ENCODE measurements around the gene CIB1. TPM values are rescaled to one million over a fixed set of nuclear protein-coding genes. Genes with fewer than 3 reads are reported as not detected.
A peak's percentile ranks its signal among the peaks of the same experiment; 100 is the strongest.

The CIB1 gene
- total RNA-seq, 2 experiments from 2014 or later, result 92.4 to 102 TPM

- DNase-seq, result no peak
- Mint-ChIP-seq H3K4me3 (no peak overlapping the region), H3K27me3 (ENCODE audit: low read depth) (no peaks in the 10 kb centered on the region)
These were observed 8.1 kb downstream of the CIB1 start for GRCh38 chr15:90225504-90226234.

GRCh38 chr15:90225047-90225446, 8.7 kb downstream of the CIB1 start:
- no peaks in the 10 kb centered on the region for H3K9me3 Mint-ChIP-seq (ENCODE audit: insufficient read depth)
- CTCF ChIA-PET, result no interaction called here
- H3K36me3 Mint-ChIP-seq (ENCODE audit: low read depth), result peaks cover 17% of the 10 kb centered on the region
- no peak overlapping the region for H3K4me3 Mint-ChIP-seq
- peaks cover 10% of the 10 kb centered on the region for H3K4me1 Mint-ChIP-seq (ENCODE audit: low read depth)
- no peaks in the 10 kb centered on the region for H3K27me3 Mint-ChIP-seq (ENCODE audit: low read depth)
- H3K27ac Mint-ChIP-seq, result no peak overlapping the region
- no peak for ATAC-seq
- no peak for DNase-seq
- POLR2A ChIA-PET, result no interaction called here

More at GRCh38 chr15:90225504-90226234, 8.1 kb downstream of the CIB1 start:
- Mint-ChIP-seq H3K27ac (no peak overlapping the region), H3K36me3 (ENCODE audit: low read depth) (peaks cover 20% of the 10 kb centered on the region), H3K9me3 (ENCODE audit: insufficient read depth) (no peaks in the 10 kb centered on the region), H3K4me1 (ENCODE audit: low read depth) (peaks cover 16% of the 10 kb centered on the region)
- ATAC-seq, result no peak
- ChIA-PET POLR2A (no interaction called here), CTCF (no interaction called here)

- H3K36me3 Mint-ChIP-seq (ENCODE audit: low read depth), result peaks cover 3% of the 10 kb centered on the region
- ChIA-PET CTCF (interaction anchor here (2.9 kb wide), 1 partner anchor 9 kb away, joined by 17 read pairs; the partner anchor contains the start of genes CIB1 and GDPGP1), POLR2A (no interaction called here)
- no peak overlapping the region for H3K4me3 Mint-ChIP-seq
- no peak for DNase-seq
- no peak overlapping the region for H3K27ac Mint-ChIP-seq
- H3K9me3 Mint-ChIP-seq (ENCODE audit: insufficient read depth), result no peaks in the 10 kb centered on the region
- ATAC-seq, result no peak
- no peaks in the 10 kb centered on the region for H3K27me3 Mint-ChIP-seq (ENCODE audit: low read depth)
- H3K4me1 Mint-ChIP-seq (ENCODE audit: low read depth), result peaks cover 12% of the 10 kb centered on the region
These were observed 10.1 kb downstream of the CIB1 start for GRCh38 chr15:90223441-90224165.

- Mint-ChIP-seq H3K9me3 (ENCODE audit: insufficient read depth) (no peaks in the 10 kb centered on the region), H3K4me3 (no peak overlapping the region), H3K36me3 (ENCODE audit: low read depth) (peaks cover 2% of the 10 kb centered on the region), H3K27ac (no peak overlapping the region), H3K27me3 (ENCODE audit: low read depth) (no peaks in the 10 kb centered on the region), H3K4me1 (ENCODE audit: low read depth) (peaks cover 13% of the 10 kb centered on the region)
- ATAC-seq (no peak), DNase-seq (no peak)
- POLR2A ChIA-PET, result interaction anchor here (2.1 kb wide), 1 partner anchor 11 kb away, joined by 9 read pairs; the partner anchor contains the start of genes CIB1 and GDPGP1
- CTCF ChIA-PET, result interaction anchor here (1.3 to 2.9 kb wide), 6 partner anchors 10 to 348 kb away, joined by 4 to 19 read pairs (median 12); partner anchors contain the start of genes CIB1, GDPGP1 and SEMA4B
These were observed 11.2 kb downstream of the CIB1 start for GRCh38 chr15:90222547-90222946.

GRCh38 chr15:90221246-90221900, 12.4 kb downstream of the CIB1 start:
- POLR2A ChIA-PET, result interaction anchor here (1.0 to 2.1 kb wide), 3 partner anchors 9 to 20 kb away, joined by 3 to 9 read pairs (median 3); partner anchors contain the start of genes CIB1, GDPGP1 and SEMA4B
- ATAC-seq, result peak; percentile 43
- Mint-ChIP-seq H3K4me1 (ENCODE audit: low read depth) (peaks cover 20% of the 10 kb centered on the region), H3K27ac (no peak overlapping the region), H3K4me3 (no peak overlapping the region), H3K36me3 (ENCODE audit: low read depth) (peaks cover 2% of the 10 kb centered on the region), H3K9me3 (ENCODE audit: insufficient read depth) (no peaks in the 10 kb centered on the region), H3K27me3 (ENCODE audit: low read depth) (no peaks in the 10 kb centered on the region)
- CTCF ChIA-PET, result interaction anchor here (0.8 to 2.9 kb wide), 21 partner anchors 9 to 481 kb away, joined by 3 to 19 read pairs (median 4); partner anchors contain the start of genes CIB1, GDPGP1, IDH2 and NGRN
- DNase-seq, result peak; percentile 52

- H3K4me3 Mint-ChIP-seq, result no peak overlapping the region
- peaks cover 23% of the 10 kb centered on the region for H3K4me1 Mint-ChIP-seq (ENCODE audit: low read depth)
- peak; percentile 89 for ATAC-seq
- CTCF ChIA-PET, result interaction anchor here (0.8 to 4.0 kb wide), 12 partner anchors 13 to 458 kb away, joined by 3 to 29 read pairs (median 3); partner anchors contain the start of genes IDH2 and SEMA4B
- H3K27ac Mint-ChIP-seq, result no peak overlapping the region
- no peaks in the 10 kb centered on the region for H3K27me3 Mint-ChIP-seq (ENCODE audit: low read depth)
- H3K36me3 Mint-ChIP-seq (ENCODE audit: low read depth), result no peaks in the 10 kb centered on the region
- DNase-seq, result peak; percentile 71
- POLR2A ChIA-PET, result interaction anchor here (1.0 kb wide), 1 partner anchor 18 kb away, joined by 4 read pairs; the partner anchor contains the start of gene SEMA4B
- no peaks in the 10 kb centered on the region for H3K9me3 Mint-ChIP-seq (ENCODE audit: insufficient read depth)
These were observed 14.2 kb downstream of the CIB1 start for GRCh38 chr15:90219421-90220141.

GRCh38 chr15:90217671-90218394, 15.9 kb downstream of the CIB1 start:
- ATAC-seq (no peak), DNase-seq (no peak)
- Mint-ChIP-seq H3K4me1 (ENCODE audit: low read depth) (peaks cover 23% of the 10 kb centered on the region), H3K36me3 (ENCODE audit: low read depth) (no peaks in the 10 kb centered on the region), H3K9me3 (ENCODE audit: insufficient read depth) (no peaks in the 10 kb centered on the region), H3K27ac (no peak overlapping the region), H3K27me3 (ENCODE audit: low read depth) (no peaks in the 10 kb centered on the region), H3K4me3 (no peak overlapping the region)
- CTCF ChIA-PET, result interaction anchor here (0.9 to 4.0 kb wide), 8 partner anchors 9 to 75 kb away, joined by 3 to 29 read pairs (median 3); partner anchors contain the start of genes CIB1, GDPGP1 and SEMA4B
- POLR2A ChIA-PET, result interaction anchor here (1.1 kb wide), 2 partner anchors 11 to 17 kb away, joined by 3 to 4 read pairs; no protein-coding TSS in a partner anchor

GRCh38 chr15:90214553-90215196, 19.1 kb downstream of the CIB1 start:
- Mint-ChIP-seq H3K9me3 (ENCODE audit: insufficient read depth) (no peaks in the 10 kb centered on the region), H3K36me3 (ENCODE audit: low read depth) (no peaks in the 10 kb centered on the region), H3K4me3 (no peak overlapping the region), H3K4me1 (ENCODE audit: low read depth) (peaks cover 33% of the 10 kb centered on the region), H3K27ac (no peak overlapping the region), H3K27me3 (ENCODE audit: low read depth) (no peaks in the 10 kb centered on the region)
- ChIA-PET CTCF (interaction anchor here (1.1 to 2.8 kb wide), 6 partner anchors 12 to 268 kb away, joined by 3 to 8 read pairs (median 4); partner anchors contain the start of genes CIB1, GDPGP1 and SEMA4B), POLR2A (no interaction called here)
- ATAC-seq (no peak), DNase-seq (no peak)

- Mint-ChIP-seq H3K36me3 (ENCODE audit: low read depth) (no peaks in the 10 kb centered on the region), H3K27ac (no peak overlapping the region), H3K4me1 (ENCODE audit: low read depth) (peaks cover 27% of the 10 kb centered on the region), H3K4me3 (no peak overlapping the region), H3K9me3 (ENCODE audit: insufficient read depth) (no peaks in the 10 kb centered on the region), H3K27me3 (ENCODE audit: low read depth) (no peaks in the 10 kb centered on the region)
- DNase-seq (no peak), ATAC-seq (no peak)
- ChIA-PET CTCF (interaction anchor here (0.9 to 2.8 kb wide), 6 partner anchors 9 to 70 kb away, joined by 3 to 8 read pairs (median 4); partner anchors contain the start of genes CIB1, GDPGP1 and SEMA4B), POLR2A (no interaction called here)
These were observed 19.9 kb downstream of the CIB1 start for GRCh38 chr15:90213818-90214204.

GRCh38 chr15:90213122-90213817, 20.5 kb downstream of the CIB1 start:
- H3K9me3 Mint-ChIP-seq (ENCODE audit: insufficient read depth), result no peaks in the 10 kb centered on the region
- H3K4me3 Mint-ChIP-seq, result no peak overlapping the region
- H3K36me3 Mint-ChIP-seq (ENCODE audit: low read depth), result no peaks in the 10 kb centered on the region
- no peaks in the 10 kb centered on the region for H3K27me3 Mint-ChIP-seq (ENCODE audit: low read depth)
- H3K27ac Mint-ChIP-seq, result no peak overlapping the region
- DNase-seq (no peak), ATAC-seq (no peak)
- H3K4me1 Mint-ChIP-seq (ENCODE audit: low read depth), result peaks cover 25% of the 10 kb centered on the region
- CTCF ChIA-PET, result interaction anchor here (0.9 to 2.8 kb wide), 2 partner anchors 8 to 12 kb away, joined by 3 to 8 read pairs; partner anchors contain the start of gene SEMA4B
- POLR2A ChIA-PET, result no interaction called here

Measured in activated CD8-positive, alpha-beta T cell treated with anti-CD3 and anti-CD28 coated beads, Interleukin-2, amount 10 ng/mL, durations not matched to agents 7 days and 5 days (primary cell).